NCI-H510A treated with DMSO at 0.1 percent for 48 hours (cell line): ENCODE measurements around the gene MINDY4.

Experiments used
- DNase-seq: peaks from one replicate; lab custom pipeline; 2025; lab: John Stamatoyannopoulos, UW

The MINDY4 gene

GRCh38 chr7:30835396-30835915, 64.2 kb downstream of the MINDY4 start:
- DNase-seq = no peak

DNA sequence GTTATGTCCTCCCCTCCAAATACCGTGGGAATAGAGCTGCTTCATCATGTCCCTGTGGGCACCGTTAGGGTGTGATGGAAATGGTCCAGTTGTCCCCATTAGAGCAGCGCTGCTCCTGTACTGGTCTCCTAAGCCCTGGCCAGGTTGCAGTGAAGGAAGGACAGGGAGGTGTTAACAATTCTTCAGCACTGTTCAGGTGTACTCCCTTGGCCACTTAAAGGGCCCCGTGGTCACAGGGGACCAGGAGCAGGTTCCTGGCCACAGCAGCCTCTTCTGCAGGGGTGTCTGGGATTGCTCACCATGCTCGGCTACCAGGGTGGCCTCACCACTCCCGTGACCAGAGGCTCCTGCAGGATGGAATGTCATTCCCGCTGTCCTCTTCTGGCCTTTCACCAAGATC, 65.8 kb downstream of the MINDY4 start:
- DNase-seq = no peak

DNA sequence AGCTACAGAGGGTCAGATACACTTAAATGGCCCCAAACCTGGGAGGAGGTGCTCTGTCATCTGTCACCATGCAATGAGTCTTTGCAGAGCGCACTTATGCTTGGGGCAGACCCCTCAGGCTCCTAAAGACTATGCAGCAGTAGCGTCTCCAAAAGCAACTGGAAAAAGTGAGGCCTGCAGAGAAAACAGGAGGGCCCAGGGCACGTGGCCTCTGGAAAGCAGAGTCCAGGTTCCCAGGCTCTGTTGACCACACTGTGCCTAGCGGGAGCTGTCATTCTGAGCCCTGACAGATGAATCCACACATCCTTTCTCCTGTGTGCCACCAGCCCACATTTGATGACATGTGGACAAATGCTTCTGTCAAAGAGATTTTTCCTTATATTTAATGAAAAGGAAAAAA, 66.4 kb downstream of the MINDY4 start:
- DNase-seq = no peak

DNA sequence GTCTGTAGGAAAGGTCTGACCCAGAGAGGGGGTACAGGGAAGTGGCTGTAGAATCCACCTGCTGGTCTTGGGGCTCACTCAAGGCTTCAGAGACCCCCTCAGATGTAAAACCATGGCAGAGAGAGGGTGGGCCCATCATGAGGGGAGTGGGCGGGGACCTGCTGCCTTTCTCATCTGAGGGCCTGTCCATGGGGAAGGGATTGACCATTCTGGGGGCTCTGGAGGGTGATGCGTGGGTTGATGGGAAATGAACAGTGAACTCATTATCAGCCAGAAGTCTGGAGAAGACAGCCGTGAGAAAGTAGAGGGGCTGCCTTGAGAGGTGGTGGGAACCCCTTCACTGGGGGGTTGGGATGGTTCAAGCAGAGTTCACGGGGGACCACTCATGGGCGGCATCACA, 66.8 kb downstream of the MINDY4 start:
- no peak for DNase-seq

- no peak for DNase-seq
Measured at GRCh38 chr7:30840141-30841024, 69.2 kb downstream of the MINDY4 start.

GRCh38 chr7:30841025-30841735, 70.0 kb downstream of the MINDY4 start:
- DNase-seq = no peak

GRCh38 chr7:30841801-30842541, 70.8 kb downstream of the MINDY4 start:
- no peak for DNase-seq

DNA sequence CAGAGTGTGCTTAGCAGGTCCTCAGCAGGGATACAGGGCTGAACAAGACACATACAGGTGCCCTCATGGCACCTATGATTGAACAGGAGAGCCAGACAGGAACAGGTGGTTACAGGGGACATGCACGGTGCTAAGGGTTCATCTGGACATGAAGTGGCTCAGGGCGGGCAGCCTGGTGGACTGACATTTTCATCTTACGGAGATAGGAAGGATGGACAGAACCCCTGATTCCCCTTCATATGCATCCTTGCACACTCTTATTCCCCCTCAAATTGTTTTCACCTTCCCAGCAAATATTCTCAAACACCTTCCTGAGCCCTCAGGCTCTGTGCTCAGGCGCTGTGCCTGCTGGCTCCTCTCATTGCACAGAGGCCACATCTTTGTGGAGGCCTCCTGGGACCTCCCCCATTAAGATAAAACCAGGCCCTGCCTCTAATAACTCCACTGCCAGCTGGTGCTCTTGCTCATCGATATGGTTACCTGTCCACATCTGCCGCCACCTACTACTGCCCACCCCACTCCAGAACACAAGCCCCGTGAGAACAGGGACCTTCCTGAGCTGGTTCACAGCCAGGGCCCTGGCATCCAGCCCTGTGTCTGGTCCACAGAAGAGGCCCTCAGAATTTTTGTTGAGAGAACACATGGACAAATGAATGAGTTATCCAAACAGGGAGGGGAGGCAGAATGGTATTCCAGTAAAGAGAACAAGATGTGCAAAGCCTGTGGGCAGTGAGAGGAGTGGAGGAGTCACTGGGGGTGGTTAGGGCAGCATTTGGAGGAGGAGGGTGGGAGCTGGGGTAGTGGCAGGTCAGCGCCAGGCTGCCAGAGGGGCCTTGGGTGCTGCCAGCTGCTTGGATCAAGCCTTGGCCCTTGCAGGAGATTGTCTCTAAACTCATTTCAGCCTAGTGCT, 71.6 kb downstream of the MINDY4 start:
- DNase-seq = no peak

- no peak for DNase-seq
Measured at GRCh38 chr7:30843741-30844482, 72.7 kb downstream of the MINDY4 start.

DNA sequence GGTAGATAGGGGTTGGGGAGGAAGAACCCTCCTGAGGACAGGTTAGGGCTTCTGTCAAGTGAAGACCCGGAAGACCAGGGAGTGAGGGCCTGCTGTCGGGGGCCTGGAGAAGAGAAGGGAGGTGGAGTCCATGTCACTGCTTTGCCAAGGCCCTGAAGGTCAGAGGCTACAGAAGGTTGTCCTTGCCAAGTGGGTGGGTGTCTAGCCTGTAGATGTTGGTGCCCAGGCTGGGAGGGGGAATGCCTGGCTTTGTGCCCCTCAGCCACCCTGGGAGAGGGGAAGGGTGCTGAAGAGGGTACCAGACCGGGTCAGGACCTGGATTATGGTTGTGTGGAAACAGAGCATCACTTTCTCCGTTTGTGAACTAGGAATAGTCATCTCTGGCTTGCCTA, 73.3 kb downstream of the MINDY4 start:
- no peak for DNase-seq

DNA sequence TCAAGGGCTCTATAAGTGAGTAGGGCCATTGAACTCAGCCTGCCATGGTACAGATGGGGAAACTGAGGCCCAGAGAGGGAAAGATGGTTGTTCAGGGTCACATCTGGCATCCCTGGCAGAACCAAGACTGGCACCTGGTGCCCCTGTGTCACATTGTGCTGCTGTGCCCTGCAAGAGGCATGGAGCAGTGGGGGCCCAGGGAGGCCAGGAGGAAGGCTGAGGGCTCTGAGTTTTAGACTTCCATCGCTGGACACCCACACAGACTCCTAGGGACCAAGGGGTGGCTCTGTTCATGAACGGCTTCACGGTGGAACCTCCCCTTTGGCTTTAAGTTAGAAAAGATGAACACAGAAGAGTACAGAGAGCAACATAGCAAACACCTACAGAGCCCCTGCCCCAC, 73.7 kb downstream of the MINDY4 start:
- DNase-seq = no peak

GRCh38 chr7:30845426-30846135, 74.4 kb downstream of the MINDY4 start:
- DNase-seq = peak; percentile 45

DNA sequence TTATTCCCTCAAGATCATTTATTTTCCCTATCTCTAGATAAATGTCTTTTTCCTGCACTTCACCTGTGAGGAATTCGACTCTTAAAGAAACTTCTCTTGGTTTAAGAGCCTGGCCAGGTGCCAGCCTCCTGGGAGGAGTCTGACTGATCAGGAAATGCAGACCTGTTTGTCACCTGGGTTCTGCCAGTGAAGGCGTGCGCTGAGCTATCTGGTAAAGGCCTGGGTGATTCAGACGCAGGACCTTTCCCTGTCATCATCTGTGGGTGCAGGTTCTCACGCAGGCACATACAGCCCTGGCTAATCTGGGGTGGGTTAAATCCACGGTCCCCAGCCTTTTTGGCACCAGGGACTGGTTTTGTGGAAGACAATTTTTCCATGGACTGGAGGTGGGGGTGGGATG, 75.2 kb downstream of the MINDY4 start:
- peak; percentile 7 for DNase-seq

DNA sequence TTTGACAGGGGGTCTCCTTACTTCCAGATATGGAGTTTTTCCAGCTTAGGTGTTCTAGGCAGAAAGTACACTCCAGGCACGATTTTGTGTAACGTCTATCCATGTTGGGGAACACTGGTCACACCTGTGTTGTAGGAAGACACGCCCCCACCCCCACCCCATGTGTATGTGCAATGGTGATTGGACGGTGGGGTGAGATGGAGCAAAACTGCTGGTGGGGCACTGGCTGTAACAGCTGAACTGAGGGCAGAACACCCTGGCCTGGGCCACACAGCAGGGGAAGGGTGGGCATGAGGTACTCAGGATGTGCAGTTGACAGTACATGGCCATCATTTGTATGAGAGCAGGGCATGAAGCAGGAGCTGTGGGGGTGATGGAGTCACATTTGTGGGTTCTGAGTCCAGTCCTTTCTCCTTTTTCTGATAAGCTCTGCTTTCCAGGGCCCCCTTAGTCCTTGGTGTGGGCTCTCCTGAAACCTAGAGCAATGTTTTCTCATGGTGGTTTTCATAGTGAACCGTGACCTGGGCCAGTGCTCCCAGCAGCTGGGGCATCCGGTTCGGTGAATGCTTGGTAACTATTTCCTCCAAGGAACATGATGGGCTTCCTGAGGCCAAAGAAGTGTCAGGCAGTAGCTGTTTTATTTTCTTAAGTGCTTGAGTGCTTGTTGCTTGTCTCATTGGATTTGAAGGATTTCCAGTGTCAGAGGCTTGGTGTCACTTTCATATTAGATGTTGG, 77.1 kb downstream of the MINDY4 start:
- DNase-seq = no peak

- DNase-seq = no peak
Measured at GRCh38 chr7:30849565-30849964, 78.3 kb downstream of the MINDY4 start.

GRCh38 chr7:30850426-30850825, 79.2 kb downstream of the MINDY4 start:
- DNase-seq = no peak

GRCh38 chr7:30851651-30852307, 80.6 kb downstream of the MINDY4 start:
- DNase-seq = no peak

DNA sequence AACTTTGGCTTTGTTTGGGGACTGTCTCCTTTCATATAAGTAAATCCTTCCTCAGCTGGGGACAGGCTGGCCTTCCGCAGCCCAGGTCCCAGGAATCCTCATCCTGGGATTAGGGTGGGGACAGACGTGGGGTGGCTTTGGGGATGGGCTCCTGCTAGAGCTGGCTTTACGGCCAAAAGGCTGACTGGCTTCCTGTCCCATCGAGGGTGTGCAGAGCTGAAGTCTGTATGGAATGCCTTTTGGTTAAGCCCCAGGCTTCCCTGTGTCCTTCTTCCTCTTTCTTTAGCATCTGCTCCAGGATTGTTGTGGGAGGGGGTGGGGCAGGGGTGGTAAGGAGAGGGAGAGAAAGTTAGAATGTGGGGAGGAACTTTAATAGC, 81.1 kb downstream of the MINDY4 start:
- DNase-seq = no peak

DNA sequence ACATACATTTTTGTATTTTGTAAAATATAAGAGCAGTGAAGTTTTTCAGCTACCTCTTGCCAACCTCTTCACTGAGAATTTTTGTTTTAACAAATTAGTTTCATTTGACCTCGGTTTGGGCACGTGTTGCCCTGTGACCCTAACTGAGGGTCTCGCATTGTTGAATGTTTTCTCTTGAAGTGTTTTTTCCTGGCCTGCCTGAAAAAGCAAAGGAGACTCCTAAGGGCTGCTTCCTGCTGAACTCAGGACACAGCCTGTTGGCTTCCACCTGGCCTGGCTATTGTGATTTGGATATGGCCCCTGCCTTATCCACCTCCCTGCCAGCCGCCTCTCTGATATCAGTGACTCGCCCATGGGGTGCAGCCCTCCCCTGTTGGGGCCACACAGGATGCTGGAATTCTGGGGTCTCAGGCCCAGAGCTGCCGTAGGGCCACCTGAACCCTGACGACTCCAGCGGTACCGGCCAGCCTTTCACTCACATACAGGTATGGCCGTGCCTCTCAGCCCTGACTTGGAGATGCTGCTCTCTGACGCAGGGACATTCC, 81.6 kb downstream of the MINDY4 start:
- DNase-seq = no peak
